ENCODE results near the gene ERI2. TPM values are rescaled to one million over a fixed set of nuclear protein-coding genes. Genes with fewer than 3 reads are reported as not detected.
A peak's percentile ranks its signal among the peaks of the same experiment; 100 is the strongest.

ERI2 gene
- total and polyA plus RNA-seq, 2 of the 13 experiments (the other 11 are each of a cell fraction or from before 2014, with no cell fraction given), result 17.4 to 41.3 TPM

DNA sequence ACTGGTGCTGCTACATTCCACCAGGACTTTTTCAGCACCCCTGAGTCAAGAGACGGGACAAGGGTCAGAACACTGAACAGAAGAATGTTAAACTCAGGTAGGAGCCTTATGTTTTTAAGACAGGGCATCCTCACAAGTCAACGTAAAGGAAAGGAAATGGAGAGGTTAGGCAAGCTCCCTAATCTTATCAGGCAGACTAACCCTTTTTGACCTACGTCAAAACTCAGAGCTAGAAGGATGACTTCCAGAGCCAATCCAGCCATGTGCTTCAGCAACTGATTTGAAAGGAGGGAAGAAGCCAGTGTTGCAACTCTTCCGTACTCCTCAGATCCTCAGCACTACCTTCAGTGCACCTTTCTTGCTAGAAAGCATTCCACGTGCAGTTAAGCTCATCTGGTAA is 46.9 kb upstream of the ERI2 start:
- no peak overlapping the region for H3K27ac ChIP-seq (ENCODE audit: extremely low read length, insufficient read depth, low read length)
- BruUV-seq (replicated peaks), result no TSS peak

GRCh38 chr16:20851601-20852000 is 45.3 kb upstream of the ERI2 start:
- in situ Hi-C loops (cut with HindIII; ENCODE audit: extremely low pct_ligation_motif_present, low pct_unique_long_range_greater_than_20kb) (loop anchor here (5.0 kb wide), 1 partner anchor 231 kb away; no protein-coding TSS in a partner anchor), intact Hi-C loops (cut with micrococcal nuclease; ENCODE audit: unreplicated experiment) (loop anchor here (2.0 to 5.0 kb wide), 4 partner anchors 27 to 149 kb away; no protein-coding TSS in a partner anchor)
- Histone ChIP-seq H3K36me3 (replicated peaks in 1 of 2; ENCODE audit: control insufficient read depth in 1 of 2, insufficient read depth in 2 of 2, low read length in 2 of 2) (peaks cover 0 to 2% of the 10 kb centered on the region in 2 experiments; a peak in 3 of 5 replicates), H2AFZ (ENCODE audit: low read length) (no peak overlapping the region), H4K20me1 (ENCODE audit: insufficient read depth, low read length) (no peaks in the 10 kb centered on the region), H3K4me3 (replicated peaks in 1 of 3; ENCODE audit: insufficient read depth in 1 of 3, low read depth in 2 of 3, low read length in 3 of 3) (no peak overlapping the region), H3K27ac (ENCODE audit: extremely low read length, insufficient read depth, low read length) (no peak overlapping the region), H3K9ac (ENCODE audit: insufficient read depth, low read depth, low read length) (no peak overlapping the region), H3K9me3 (ENCODE audit: low read length) (no peaks in the 10 kb centered on the region), H3K79me2 (ENCODE audit: insufficient read depth, low read length) (no peaks in the 10 kb centered on the region), H3K4me1 (ENCODE audit: insufficient read depth, low read length) (peaks cover 30% of the 10 kb centered on the region), H3K27me3 (ENCODE audit: control insufficient read depth in 1 of 2, insufficient read depth in 2 of 2, low read length in 2 of 2) (no peaks in the 10 kb centered on the region), H3K4me2 (ENCODE audit: low read depth, low read length) (no peak overlapping the region)
- WGBS (ENCODE audit: low lambda C conversion rate), result 32% methylated on average over 2 of the region's 2 CpGs
- no TSS peak for BruUV-seq (replicated peaks)
- DNase-seq (ENCODE audit: low spot score) (peak; percentile 72), FAIRE-seq (no peak), ATAC-seq (peak; percentile 57)
- POLR2A ChIA-PET, result interaction anchor here (1.1 to 2.8 kb wide), 2 partner anchors 36 to 48 kb away, joined by 3 to 9 read pairs; partner anchors contain the start of genes DCUN1D3 and LYRM1
- CTCF ChIA-PET (ENCODE audit: low intra/inter-chr PET ratio, low total read pairs), result interaction anchor here (0.7 to 3.4 kb wide), 2 partner anchors 232 to 251 kb away, joined by 3 to 56 read pairs; no protein-coding TSS in a partner anchor
- TF ChIP-seq MTF1 (CRISPR knock-in tag; IDR thresholded peaks at IDR 0.05) (no peak), ZUFSP (CRISPR knock-in tag; IDR thresholded peaks at IDR 0.05; ENCODE audit: borderline replicate concordance) (no peak), ZNF503 (CRISPR knock-in tag; IDR thresholded peaks at IDR 0.05) (no peak), ZFY (CRISPR knock-in tag; IDR thresholded peaks at IDR 0.05) (0 out of 2 replicates have a peak, but pooled peaks have one; percentile 15), HMG20A (CRISPR knock-in tag; IDR thresholded peaks at IDR 0.05; ENCODE audit: borderline replicate concordance) (no peak)
- TF ChIP-seq, protein P1, sequence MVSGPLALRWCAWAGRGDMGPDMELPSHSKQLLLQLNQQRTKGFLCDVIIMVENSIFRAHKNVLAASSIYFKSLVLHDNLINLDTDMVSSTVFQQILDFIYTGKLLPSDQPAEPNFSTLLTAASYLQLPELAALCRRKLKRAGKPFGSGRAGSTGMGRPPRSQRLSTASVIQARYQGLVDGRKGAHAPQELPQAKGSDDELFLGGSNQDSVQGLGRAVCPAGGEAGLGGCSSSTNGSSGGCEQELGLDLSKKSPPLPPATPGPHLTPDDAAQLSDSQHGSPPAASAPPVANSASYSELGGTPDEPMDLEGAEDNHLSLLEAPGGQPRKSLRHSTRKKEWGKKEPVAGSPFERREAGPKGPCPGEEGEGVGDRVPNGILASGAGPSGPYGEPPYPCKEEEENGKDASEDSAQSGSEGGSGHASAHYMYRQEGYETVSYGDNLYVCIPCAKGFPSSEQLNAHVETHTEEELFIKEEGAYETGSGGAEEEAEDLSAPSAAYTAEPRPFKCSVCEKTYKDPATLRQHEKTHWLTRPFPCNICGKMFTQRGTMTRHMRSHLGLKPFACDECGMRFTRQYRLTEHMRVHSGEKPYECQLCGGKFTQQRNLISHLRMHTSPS (CRISPR knock-in tag; IDR thresholded peaks at IDR 0.05; ENCODE audit: low read depth), result no peak

More for the DNA sequence above, 46.9 kb upstream of the ERI2 start:
- H2AFZ ChIP-seq (ENCODE audit: low read length), result no peak overlapping the region
- POLR2A ChIA-PET, result interaction anchor here (2.8 kb wide), 1 partner anchor 47 kb away, joined by 9 read pairs; the partner anchor contains the start of genes DCUN1D3 and LYRM1
- H3K4me2 ChIP-seq (ENCODE audit: low read depth, low read length), result no peak overlapping the region
- intact Hi-C loops (cut with micrococcal nuclease; ENCODE audit: unreplicated experiment), result loop anchor here (5.0 kb wide), 1 partner anchor 74 kb away; no protein-coding TSS in a partner anchor
- H3K79me2 ChIP-seq (ENCODE audit: insufficient read depth, low read length), result no peaks in the 10 kb centered on the region
- DNase-seq (ENCODE audit: low spot score), result no peak
- H3K4me3 ChIP-seq (replicated peaks in 1 of 3; ENCODE audit: insufficient read depth in 1 of 3, low read depth in 2 of 3, low read length in 3 of 3), result no peak overlapping the region
- no peaks in the 10 kb centered on the region for H3K9me3 ChIP-seq (ENCODE audit: low read length)
- WGBS (ENCODE audit: low lambda C conversion rate), result 94% methylated on average over 5 of the region's 5 CpGs
- no peak for FAIRE-seq
- in situ Hi-C loops (cut with HindIII; ENCODE audit: extremely low pct_ligation_motif_present, low pct_unique_long_range_greater_than_20kb), result loop anchor here (5.0 kb wide), 1 partner anchor 229 kb away; no protein-coding TSS in a partner anchor
- TF ChIP-seq ZNF570 (CRISPR knock-in tag; IDR thresholded peaks at IDR 0.05; ENCODE audit: borderline replicate concordance), result no peak
- TF ChIP-seq GMEB1 (CRISPR knock-in tag; IDR thresholded peaks at IDR 0.05; ENCODE audit: borderline replicate concordance), result no peak
- peak; percentile 76 for TF ChIP-seq RBM22 (optimal IDR thresholded peaks at IDR 0.05; ENCODE audit: low read length)
- H3K4me1 ChIP-seq (ENCODE audit: insufficient read depth, low read length), result peaks cover 30% of the 10 kb centered on the region
- H3K27me3 ChIP-seq (ENCODE audit: control insufficient read depth in 1 of 2, insufficient read depth in 2 of 2, low read length in 2 of 2), result no peaks in the 10 kb centered on the region
- H3K36me3 ChIP-seq (replicated peaks in 1 of 2; ENCODE audit: control insufficient read depth in 1 of 2, insufficient read depth in 2 of 2, low read length in 2 of 2), result peaks cover 2 to 11% of the 10 kb centered on the region in 2 experiments; a peak in 2 of 5 replicates
- no peak overlapping the region for H3K9ac ChIP-seq (ENCODE audit: insufficient read depth, low read depth, low read length)
- CTCF ChIA-PET (ENCODE audit: low intra/inter-chr PET ratio, low total read pairs), result no interaction called here
- no peak for ATAC-seq
- H4K20me1 ChIP-seq (ENCODE audit: insufficient read depth, low read length), result no peaks in the 10 kb centered on the region

All from HepG2 (cell line).